ENCODE results near the gene ZNF837.
"Not testable (repeated sequence)": the region's sequence is repeated elsewhere in the genome, so short reads cannot be mapped to it uniquely, and the experiment has no call there.

The ZNF837 gene

DNA sequence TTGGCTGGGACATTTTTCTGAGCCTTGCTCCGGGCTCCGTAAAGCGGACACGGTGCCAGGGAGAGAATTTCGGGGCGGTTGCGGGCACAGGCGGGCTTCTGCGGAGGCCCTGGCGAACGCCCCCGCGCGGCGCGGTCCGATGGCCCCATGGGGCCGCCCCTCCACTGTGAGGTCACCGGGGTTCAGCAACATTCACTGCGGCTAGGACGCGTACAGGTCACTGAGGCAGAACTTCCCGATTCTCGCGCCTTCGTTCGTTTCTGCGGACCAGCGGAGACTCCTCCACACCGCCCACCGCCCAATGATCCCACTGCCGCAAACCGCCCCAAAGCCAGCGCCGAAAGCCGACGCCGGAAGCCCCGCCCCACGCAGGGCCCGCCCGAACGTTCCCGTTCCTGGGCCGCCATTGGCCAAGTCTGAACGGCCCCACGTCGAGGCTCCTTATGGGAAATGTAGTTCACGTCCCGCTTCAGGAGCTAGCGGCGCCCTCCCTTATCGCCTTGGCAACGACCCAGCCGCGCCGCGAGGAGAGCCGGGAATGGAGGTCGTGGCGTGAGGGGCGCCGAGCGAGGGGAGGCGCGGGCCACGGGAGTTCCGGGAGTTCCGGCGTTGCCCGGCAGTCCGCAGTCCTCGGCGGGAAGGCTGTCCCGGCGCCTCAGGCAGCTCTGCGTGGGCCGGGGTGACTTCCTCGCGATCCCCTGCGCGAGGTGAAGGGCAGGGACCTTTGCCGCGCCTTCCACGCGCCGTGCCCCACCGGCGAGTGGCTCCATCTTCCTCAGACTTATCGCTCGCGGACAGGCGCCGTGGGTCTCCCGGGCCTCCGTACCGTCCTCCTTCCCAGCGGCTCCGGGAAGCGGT is 27.6 kb upstream of the ZNF837 start, which contains the start of gene ZNF584:
ZNF584 (plus strand) TSS at position 498 of the 858 bp plus-strand sequence. CDS start 499 bp downstream, outside the sequence.
- TF ChIP-seq CTCF (conservative IDR thresholded peaks at IDR 0.05): 0 out of 2 replicates have a peak, but pooled peaks have one; percentile 10

GRCh38 chr19:58407658-58408151 is 26.9 kb upstream of the ZNF837 start:
- H3K27ac ChIP-seq: peak overlapping the region; percentile 92

More for the DNA sequence above, 27.6 kb upstream of the ZNF837 start, which contains the start of gene ZNF584:
- peak within 1 kb of the TSS; percentile 92 for H3K27ac ChIP-seq

GRCh38 chr19:58406818-58407657 is 26.2 kb upstream of the ZNF837 start:
- peak; percentile 32 for TF ChIP-seq CTCF (conservative IDR thresholded peaks at IDR 0.05)
- peak overlapping the region; percentile 92 for H3K27ac ChIP-seq

More at GRCh38 chr19:58407658-58408151, 26.9 kb upstream of the ZNF837 start:
- TF ChIP-seq CTCF (conservative IDR thresholded peaks at IDR 0.05): no peak

DNA sequence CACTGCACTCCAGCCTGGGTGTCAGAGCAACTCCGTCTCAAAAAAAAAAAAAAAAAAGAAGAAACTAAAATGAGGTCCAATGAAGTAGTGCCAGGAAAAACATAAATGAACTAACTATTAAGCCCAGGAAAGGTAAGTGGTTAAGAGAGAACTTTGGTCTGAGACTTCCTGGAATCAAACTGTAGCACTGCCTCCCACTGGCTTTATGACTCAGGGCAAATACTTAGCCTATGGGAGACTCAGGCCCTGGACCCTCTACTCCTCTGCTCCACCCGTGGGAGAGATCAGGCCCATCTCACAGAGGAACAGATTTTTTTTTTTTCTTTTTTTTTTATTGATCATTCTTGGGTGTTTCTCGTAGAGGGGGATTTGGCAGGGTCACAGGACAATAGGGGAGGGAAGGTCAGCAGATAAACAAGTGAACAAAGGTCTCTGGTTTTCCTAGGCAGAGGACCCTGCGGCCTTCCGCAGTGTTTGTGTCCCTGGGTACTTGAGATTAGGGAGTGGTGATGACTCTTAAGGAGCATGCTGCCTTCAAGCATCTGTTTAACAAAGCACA is 23.2 kb upstream of the ZNF837 start:
- H3K27ac ChIP-seq: not testable (repeated sequence)

DNA sequence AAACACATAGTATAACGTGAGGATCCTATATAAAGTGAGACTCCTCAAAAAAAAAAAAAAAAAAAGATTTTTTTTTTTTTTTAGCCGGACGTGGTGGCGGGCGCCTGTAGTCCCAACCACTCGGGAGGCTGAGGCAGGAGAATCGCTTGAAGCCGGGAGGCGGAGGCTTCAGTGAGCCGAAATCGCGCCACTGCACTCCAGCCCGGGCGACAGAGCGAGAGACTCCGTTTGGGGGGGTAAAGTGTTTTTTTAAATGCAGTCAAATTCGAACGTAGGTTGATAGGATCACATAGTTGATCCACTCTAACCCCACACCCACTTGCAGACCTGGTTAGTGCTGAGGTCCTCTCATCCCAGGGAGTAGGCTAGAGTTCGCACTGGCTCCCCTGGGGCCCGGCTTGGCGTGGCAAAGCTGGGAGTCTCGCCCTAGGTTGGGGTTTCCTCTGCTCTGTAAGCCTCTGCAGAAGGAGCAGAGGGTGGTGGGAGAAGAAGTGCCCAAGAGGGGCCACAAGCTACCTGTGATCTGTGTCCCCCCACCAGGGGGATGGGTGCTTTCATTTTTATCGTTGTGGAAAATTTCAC is 21.1 kb upstream of the ZNF837 start:
- H3K27ac ChIP-seq: peak overlapping the region; percentile 76
- TF ChIP-seq CTCF (conservative IDR thresholded peaks at IDR 0.05): no peak; the same call in 1 of the 2 replicates

DNA sequence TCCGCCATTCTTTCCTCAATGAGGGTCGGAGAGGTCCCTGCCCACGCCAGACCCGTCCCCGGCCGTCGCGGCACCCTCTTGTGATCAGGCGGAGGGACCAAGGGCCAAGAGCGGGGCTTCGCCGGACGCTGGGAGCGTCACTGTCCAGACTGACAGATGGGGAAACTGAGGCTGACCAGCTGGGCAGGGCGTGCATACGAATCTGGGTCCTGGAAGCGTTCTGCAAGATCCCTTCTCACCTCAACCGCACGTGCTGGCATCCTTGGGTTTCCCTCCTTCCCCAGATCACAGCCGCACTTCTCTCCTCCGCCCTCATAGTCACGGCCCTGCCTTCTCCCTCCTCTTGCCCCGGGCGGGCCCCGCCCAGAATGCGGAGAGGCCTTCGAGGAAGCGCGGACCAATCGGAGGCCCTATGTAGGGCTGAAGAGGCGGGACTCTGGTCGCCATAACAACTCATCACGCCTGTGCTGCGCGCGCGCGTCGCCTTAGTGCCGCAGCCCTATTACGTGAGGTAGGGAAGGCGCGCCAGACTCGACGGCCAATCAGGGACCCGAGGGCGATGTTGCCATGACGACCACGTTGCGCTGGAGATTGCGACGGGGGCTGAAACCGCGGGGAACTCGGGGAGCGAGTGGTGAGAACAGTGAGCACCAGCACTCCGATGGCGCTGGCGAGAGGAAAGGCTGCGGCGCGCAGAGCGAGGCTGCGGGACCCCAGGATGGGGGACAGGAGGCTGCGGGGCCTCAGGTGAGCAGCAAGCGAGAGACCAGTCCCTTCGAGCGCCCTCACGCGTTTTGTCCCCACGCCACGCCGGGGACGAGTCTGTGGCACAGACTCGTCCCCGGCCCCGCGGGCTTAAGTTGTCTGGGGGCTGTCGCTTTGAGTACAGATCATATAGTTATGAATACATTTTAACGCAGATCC is 20.3 kb upstream of the ZNF837 start:
- peak overlapping the region; percentile 76 for H3K27ac ChIP-seq
- TF ChIP-seq CTCF (conservative IDR thresholded peaks at IDR 0.05): peak; percentile 9; the same call in 1 of the 2 replicates

Measured in VCaP (cell line).